Heart left ventricle (tissue), 16 donors: ENCODE data around the gene LPAR3. TPM values are rescaled to one million over a fixed set of nuclear protein-coding genes. Genes with fewer than 3 reads are reported as not detected.

ENCODE experiments used
- ATAC-seq, 4 donors: fragments of 200-7000 bp; cut with Tn5 transposase; one replicate each; pipeline ENCODE4 v1.9.1; 2020 to 2022; ENCODE audit warnings: moderate library complexity in 4 of 4, mild to moderate bottlenecking in 3 of 4, moderate number of reproducible peaks in 1 of 4
- DNase-seq, 5 donors: peaks; one replicate each; pipeline ENCODE4 v3.0.0-alpha.2; 2020
- H3K27ac ChIP-seq, 12 donors: fragments of 200-600 bp; sonication (generic) in 4 of 12; one replicate each; pipeline versions ENCODE4 v1.5.0 to v1.8.0; 2016 to 2022; ENCODE audit warnings: mild to moderate bottlenecking in 2 of 12
- H3K27me3 ChIP-seq, 9 donors: fragments of 200-600 bp; sonication (generic) in 2 of 9; one replicate each; pipeline versions ENCODE4 v1.5.1 to v1.8.0; 2016 to 2022; ENCODE audit warnings: mild to moderate bottlenecking in 3 of 9
- H3K36me3 ChIP-seq, 9 donors: fragments of 200-600 bp; sonication (generic) in 2 of 9; one replicate each; pipeline versions ENCODE4 v1.5.0 to v1.8.0; 2018 to 2022; ENCODE audit warnings: mild to moderate bottlenecking in 2 of 9
- H3K4me1 ChIP-seq, 12 donors: fragments of 200-600 bp; sonication (generic) in 4 of 12; one replicate each; pipeline versions ENCODE4 v1.5.0 to v1.8.0; 2016 to 2022; ENCODE audit warnings: mild to moderate bottlenecking in 3 of 12
- H3K4me3 ChIP-seq, 12 donors: fragments of 200-600 bp; sonication (generic) in 4 of 12; one replicate each; pipeline versions ENCODE4 v1.5.0 to v1.8.0; 2017 to 2022; ENCODE audit warnings: mild to moderate bottlenecking in 9 of 12, moderate library complexity in 4 of 12
- H3K9me3 ChIP-seq, 12 donors: fragments of 200-600 bp; sonication (generic) in 4 of 12; one replicate each; pipeline versions ENCODE4 v1.5.0 to v1.8.0; 2016 to 2022; ENCODE audit warnings: mild to moderate bottlenecking in 1 of 12
- POLR2A ChIP-seq, 2 donors: fragments of 450-650 bp; IDR thresholded peaks; one replicate each; pipeline ENCODE4 v1.6.1; 2017; ENCODE audit warnings: antibody characterized with exemption in 2 of 2, mild to moderate bottlenecking in 2 of 2, moderate library complexity in 2 of 2
- WGBS, 4 donors: extraction: QIAGEN DNeasy Blood & Tissue Kit in 2 of 4; methylation state at CpG; one replicate each; pipeline versions ENCODE4 v1.1.5 to v1.1.7; 2013 to 2018; 5-methylcytosine and 5-hydroxymethylcytosine counted together
- intact Hi-C, 10 donors: fragments of 100-400 bp; cut with DNase I; formaldehyde crosslinking; loops; one replicate each; pipeline versions ENCODE4 v1.11.1 to v1.14.2; 2022
- polyA plus RNA-seq, 2 donors: library from polyadenylated mRNA; stranded (reverse); fragments of 200-250 nt; gene quantifications; one replicate each; pipeline ENCODE4 v1.2.3, GENCODE V29; 2013
- total RNA-seq, 9 donors: library from RNA; depleted of rRNA in 2 of 9; stranded (reverse); fragments of >200 nt in 2 of 9; fragmentation: NEBNext Ultra II Directional in 3 of 9; extraction: Animal tissue kit (Norgen Biotek cat#: 25700) in 3 of 9; gene quantifications; one replicate each; pipeline versions ENCODE4 v1.1.0 to v1.2.4, GENCODE V29; 2016 to 2023
- TF ChIP-seq, protein P1 (sequence below), 12 donors: fragments of 200-600 bp; sonication (generic) in 4 of 12; IDR thresholded peaks; one replicate each; pipeline versions ENCODE4 v1.5.0 to v1.8.0; 2018 to 2022; ENCODE audit warnings: antibody characterized with exemption in 12 of 12, mild to moderate bottlenecking in 5 of 12
- donor health status: ischemic (EF 13 %, LVEDD 7.1; RV severe dilation, severe dysfunction).
- donor health status: healthy with polysubstance abuse.
- donor health status: DM: no; HTN: yes; CAD: no.
- donor health status: DM: no; HTN: no; CAD: no.
- donor health status: ischemic (EF 25% LVEDD 6.9; RV normal size, moderate dysfunction).
- donor health status: ischemic (EF 25% LVEDD 5.7; RV mildly dilated, moderate dysfunction).
- donor health status: healthy.
- donor health status: DM: yes; HTN: yes; CAD: no.
- donor health status: ischemic (EF 35%, LVEDD 5.7; RV mildly dilated, moderate dysfunction).
- donor health status: nonischemic (EF 11% LVEDD 7.7; RV severe dilation, severe dysfunction).
- donor health status: DM: yes; HTN: yes; CAD: no.
- donor health status: PGD.
- donor health status: ischemic (EF 29% LVEDD 5.4; RV normal size, mild dysfunction).
- donor health status: nonischemic (EF 23%, LVEDD 6.1; RV moderate dilation, normal function).

The LPAR3 gene
- total and polyA plus RNA-seq, 11 donors: 5.9 to 25.0 (median 11.5) TPM

DNA sequence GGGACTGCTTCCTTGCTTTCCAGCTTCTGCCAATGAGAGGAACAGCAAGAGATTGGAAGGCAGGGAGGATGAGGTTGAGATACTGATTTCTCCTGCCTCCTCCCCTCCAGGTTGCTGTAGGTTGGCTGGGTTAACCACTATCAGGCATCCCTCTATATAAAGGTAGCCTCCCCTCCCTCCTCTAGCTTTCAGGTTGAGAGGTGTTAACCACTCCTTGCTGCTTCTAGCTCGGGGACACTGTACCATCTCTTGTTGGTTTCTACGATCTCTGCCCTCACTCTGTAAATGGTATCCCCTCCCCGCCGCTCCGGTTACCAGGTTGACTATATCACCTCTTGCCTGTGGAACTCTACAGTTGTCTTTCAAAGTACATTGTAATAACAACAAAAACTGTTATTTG lies 16.7 kb downstream of the LPAR3 start:
- Histone ChIP-seq H3K4me1 (peaks cover 0 to 2% (median 0%) of the 10 kb centered on the region in 12 donors), H3K36me3 (no peaks in the 10 kb centered on the region), H3K4me3 (no peak overlapping the region), H3K9me3 (peaks cover 0 to 4% (median 0%) of the 10 kb centered on the region in 12 donors), H3K27ac (no peak overlapping the region), H3K27me3 (peaks cover 0 to 3% (median 0%) of the 10 kb centered on the region in 9 donors)
- TF ChIP-seq, protein P1, sequence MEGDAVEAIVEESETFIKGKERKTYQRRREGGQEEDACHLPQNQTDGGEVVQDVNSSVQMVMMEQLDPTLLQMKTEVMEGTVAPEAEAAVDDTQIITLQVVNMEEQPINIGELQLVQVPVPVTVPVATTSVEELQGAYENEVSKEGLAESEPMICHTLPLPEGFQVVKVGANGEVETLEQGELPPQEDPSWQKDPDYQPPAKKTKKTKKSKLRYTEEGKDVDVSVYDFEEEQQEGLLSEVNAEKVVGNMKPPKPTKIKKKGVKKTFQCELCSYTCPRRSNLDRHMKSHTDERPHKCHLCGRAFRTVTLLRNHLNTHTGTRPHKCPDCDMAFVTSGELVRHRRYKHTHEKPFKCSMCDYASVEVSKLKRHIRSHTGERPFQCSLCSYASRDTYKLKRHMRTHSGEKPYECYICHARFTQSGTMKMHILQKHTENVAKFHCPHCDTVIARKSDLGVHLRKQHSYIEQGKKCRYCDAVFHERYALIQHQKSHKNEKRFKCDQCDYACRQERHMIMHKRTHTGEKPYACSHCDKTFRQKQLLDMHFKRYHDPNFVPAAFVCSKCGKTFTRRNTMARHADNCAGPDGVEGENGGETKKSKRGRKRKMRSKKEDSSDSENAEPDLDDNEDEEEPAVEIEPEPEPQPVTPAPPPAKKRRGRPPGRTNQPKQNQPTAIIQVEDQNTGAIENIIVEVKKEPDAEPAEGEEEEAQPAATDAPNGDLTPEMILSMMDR (IDR thresholded peaks at IDR 0.05): no peak
- TF ChIP-seq POLR2A (IDR thresholded peaks at IDR 0.05): no peak
- no peak for DNase-seq
- intact Hi-C loops: no loop called here
- no peak for ATAC-seq
- 85 to 91% (median 89%) methylated on average over 5 of the region's 5 CpGs for WGBS, 4 donors

DNA sequence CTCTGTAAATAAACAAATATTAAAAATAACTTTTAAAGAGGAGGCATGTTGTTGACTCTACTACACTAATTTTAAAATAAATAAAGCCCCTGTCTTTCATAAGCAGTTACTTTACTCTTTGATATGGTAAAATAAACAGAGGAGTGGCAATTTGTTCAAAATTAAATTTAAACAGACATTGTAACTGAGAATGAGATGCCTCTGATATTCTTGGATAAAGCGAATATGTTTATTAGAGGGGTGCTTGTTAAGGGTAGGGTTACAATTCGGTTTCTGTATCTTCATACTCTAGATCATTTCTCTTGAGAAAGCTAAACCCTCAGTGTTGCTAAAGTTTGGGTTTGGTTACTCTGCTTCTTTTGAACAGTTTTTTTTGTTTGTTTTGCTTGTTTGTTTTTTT lies 19.6 kb downstream of the LPAR3 start:
- TF ChIP-seq POLR2A (IDR thresholded peaks at IDR 0.05): no peak
- TF ChIP-seq, protein P1 (IDR thresholded peaks at IDR 0.05): no peak
- no peak for DNase-seq
- Histone ChIP-seq H3K4me1 (peaks cover 0 to 13% (median 0%) of the 10 kb centered on the region in 12 donors), H3K27me3 (peaks cover 0 to 3% (median 0%) of the 10 kb centered on the region in 9 donors), H3K36me3 (no peaks in the 10 kb centered on the region), H3K27ac (no peak overlapping the region), H3K4me3 (no peak overlapping the region), H3K9me3 (peaks cover 0 to 4% (median 0%) of the 10 kb centered on the region in 12 donors)
- no peak for ATAC-seq
- intact Hi-C loops: no loop called here
- WGBS, 4 donors: 86 to 89% (median 87%) methylated on average over 2 of the region's 2 CpGs

DNA sequence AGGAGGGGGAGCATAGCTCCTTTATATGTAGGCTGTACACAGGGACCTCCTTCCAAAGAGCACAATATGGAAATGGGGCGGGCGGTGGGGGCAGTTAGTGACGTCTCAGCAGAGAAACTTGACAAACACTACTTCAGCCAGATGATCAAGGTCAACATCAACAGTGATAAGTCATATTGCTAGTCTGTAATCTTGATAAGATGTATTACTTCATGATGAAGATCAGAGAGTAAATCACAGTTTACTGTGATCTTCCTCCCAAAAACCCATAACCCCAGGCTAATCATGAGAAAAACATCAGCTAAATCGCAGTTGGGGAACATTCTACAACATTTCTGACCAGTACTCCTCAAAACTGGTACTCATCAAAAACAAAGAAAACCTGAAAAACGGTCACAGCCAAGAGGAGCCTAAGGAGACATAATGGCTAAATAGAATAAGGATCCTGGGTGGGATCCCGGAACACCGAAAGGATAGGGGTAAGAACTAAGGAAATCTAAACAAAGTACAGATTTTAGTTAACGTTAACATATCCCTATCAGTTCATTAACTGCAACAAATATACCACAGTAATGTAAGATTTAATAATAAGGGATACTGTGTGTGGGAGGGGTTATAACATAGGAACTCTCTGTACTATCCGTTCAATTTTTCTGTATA lies 20.2 kb downstream of the LPAR3 start:
- Histone ChIP-seq H3K9me3 (peaks cover 0 to 4% (median 0%) of the 10 kb centered on the region in 12 donors), H3K27me3 (peaks cover 0 to 3% (median 0%) of the 10 kb centered on the region in 9 donors), H3K36me3 (no peaks in the 10 kb centered on the region), H3K4me1 (peaks cover 0 to 13% (median 0%) of the 10 kb centered on the region in 12 donors), H3K27ac (no peak overlapping the region), H3K4me3 (no peak overlapping the region)
- TF ChIP-seq POLR2A (IDR thresholded peaks at IDR 0.05): no peak
- TF ChIP-seq, protein P1 (IDR thresholded peaks at IDR 0.05): no peak
- 76 to 82% (median 77%) methylated on average over 9 of the region's 9 CpGs for WGBS, 4 donors
- DNase-seq (no peak), ATAC-seq (no peak)
- intact Hi-C loops: no loop called here

DNA sequence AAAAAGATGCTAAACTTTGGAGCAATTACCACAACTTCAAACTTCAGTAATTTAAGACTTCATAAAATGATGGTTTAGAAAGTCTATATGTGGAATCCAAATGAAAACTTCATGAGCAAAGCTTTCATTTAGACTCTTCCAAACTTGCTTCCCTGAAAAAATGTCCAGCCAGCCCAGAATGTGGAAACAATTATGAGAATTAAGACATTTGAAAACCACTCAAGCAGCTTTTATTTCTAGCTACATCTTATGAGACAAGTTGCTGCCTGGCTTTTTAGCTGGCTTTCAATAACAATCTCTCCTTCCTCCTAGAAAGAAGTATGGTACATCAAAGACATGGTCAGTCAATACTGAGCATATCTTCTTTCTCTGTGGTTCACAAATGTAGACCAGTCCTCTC lies 21.8 kb downstream of the LPAR3 start:
- DNase-seq (no peak), ATAC-seq (no peak)
- peaks cover 0 to 3% (median 0%) of the 10 kb centered on the region in 9 donors for H3K27me3 ChIP-seq
- TF ChIP-seq, protein P1 (IDR thresholded peaks at IDR 0.05): no peak
- no peak for TF ChIP-seq POLR2A (IDR thresholded peaks at IDR 0.05)
- no peaks in the 10 kb centered on the region for H3K36me3 ChIP-seq
- intact Hi-C loops: no loop called here
- H3K9me3 ChIP-seq: peaks cover 0 to 4% (median 0%) of the 10 kb centered on the region in 12 donors
- no peak overlapping the region for H3K4me3 ChIP-seq
- H3K27ac ChIP-seq: peak overlapping the region in 3 of 12 donors; percentile 33 to 49 (median 38)
- H3K4me1 ChIP-seq: peaks cover 0 to 13% (median 0%) of the 10 kb centered on the region in 12 donors
